ENCODE data around the gene TATDN2.
"Not testable (repeated sequence)": the region's sequence is repeated elsewhere in the genome, so short reads cannot be mapped to it uniquely, and the experiment has no call there.

Gene TATDN2

GRCh38 chr3:10268930-10269329 lies 20.7 kb downstream of the TATDN2 start:
- no peak overlapping the region for H3K4me3 ChIP-seq (ENCODE audit: low read depth, low read length)

GRCh38 chr3:10269443-10269842 lies 21.2 kb downstream of the TATDN2 start:
- DNase-seq (ENCODE audit: low read depth): no peak
- no peak for TF ChIP-seq CTCF (IDR thresholded peaks at IDR 0.05; ENCODE audit: insufficient read depth, low read depth, low read length, missing control alignments)
- H3K4me3 ChIP-seq (ENCODE audit: low read depth, low read length): no peak overlapping the region

More at GRCh38 chr3:10268930-10269329, 20.7 kb downstream of the TATDN2 start:
- no peak for DNase-seq (ENCODE audit: low read depth)
- no peak for TF ChIP-seq CTCF (IDR thresholded peaks at IDR 0.05; ENCODE audit: insufficient read depth, low read depth, low read length, missing control alignments)

- H3K4me3 ChIP-seq (ENCODE audit: low read depth, low read length); DNase-seq (ENCODE audit: low read depth): not testable (repeated sequence)
These were observed 24.2 kb downstream of the TATDN2 start for GRCh38 chr3:10272476-10272875.

- no peak overlapping the region for H3K4me3 ChIP-seq (ENCODE audit: low read depth, low read length)
- no peak for TF ChIP-seq CTCF (IDR thresholded peaks at IDR 0.05; ENCODE audit: insufficient read depth, low read depth, low read length, missing control alignments)
- no peak for DNase-seq (ENCODE audit: low read depth)
These were observed 24.7 kb downstream of the TATDN2 start for GRCh38 chr3:10272977-10273376.

GRCh38 chr3:10273702-10274305 lies 25.5 kb downstream of the TATDN2 start:
- DNase-seq (ENCODE audit: low read depth): no peak
- no peak for TF ChIP-seq CTCF (IDR thresholded peaks at IDR 0.05; ENCODE audit: insufficient read depth, low read depth, low read length, missing control alignments)
- no peak overlapping the region for H3K4me3 ChIP-seq (ENCODE audit: low read depth, low read length)

GRCh38 chr3:10274601-10275000 lies 26.3 kb downstream of the TATDN2 start:
- DNase-seq (ENCODE audit: low read depth): no peak
- no peak for TF ChIP-seq CTCF (IDR thresholded peaks at IDR 0.05; ENCODE audit: insufficient read depth, low read depth, low read length, missing control alignments)
- H3K4me3 ChIP-seq (ENCODE audit: low read depth, low read length): no peak overlapping the region

- no peak overlapping the region for H3K4me3 ChIP-seq (ENCODE audit: low read depth, low read length)
- no peak for TF ChIP-seq CTCF (IDR thresholded peaks at IDR 0.05; ENCODE audit: insufficient read depth, low read depth, low read length, missing control alignments)
- no peak for DNase-seq (ENCODE audit: low read depth)
These were observed 28.9 kb downstream of the TATDN2 start for GRCh38 chr3:10277115-10277625.
